ENCODE data around the gene TSPAN4.
A peak's percentile ranks its signal among the peaks of the same experiment; 100 is the strongest.

TSPAN4 gene, protein sequence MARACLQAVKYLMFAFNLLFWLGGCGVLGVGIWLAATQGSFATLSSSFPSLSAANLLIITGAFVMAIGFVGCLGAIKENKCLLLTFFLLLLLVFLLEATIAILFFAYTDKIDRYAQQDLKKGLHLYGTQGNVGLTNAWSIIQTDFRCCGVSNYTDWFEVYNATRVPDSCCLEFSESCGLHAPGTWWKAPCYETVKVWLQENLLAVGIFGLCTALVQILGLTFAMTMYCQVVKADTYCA

DNA sequence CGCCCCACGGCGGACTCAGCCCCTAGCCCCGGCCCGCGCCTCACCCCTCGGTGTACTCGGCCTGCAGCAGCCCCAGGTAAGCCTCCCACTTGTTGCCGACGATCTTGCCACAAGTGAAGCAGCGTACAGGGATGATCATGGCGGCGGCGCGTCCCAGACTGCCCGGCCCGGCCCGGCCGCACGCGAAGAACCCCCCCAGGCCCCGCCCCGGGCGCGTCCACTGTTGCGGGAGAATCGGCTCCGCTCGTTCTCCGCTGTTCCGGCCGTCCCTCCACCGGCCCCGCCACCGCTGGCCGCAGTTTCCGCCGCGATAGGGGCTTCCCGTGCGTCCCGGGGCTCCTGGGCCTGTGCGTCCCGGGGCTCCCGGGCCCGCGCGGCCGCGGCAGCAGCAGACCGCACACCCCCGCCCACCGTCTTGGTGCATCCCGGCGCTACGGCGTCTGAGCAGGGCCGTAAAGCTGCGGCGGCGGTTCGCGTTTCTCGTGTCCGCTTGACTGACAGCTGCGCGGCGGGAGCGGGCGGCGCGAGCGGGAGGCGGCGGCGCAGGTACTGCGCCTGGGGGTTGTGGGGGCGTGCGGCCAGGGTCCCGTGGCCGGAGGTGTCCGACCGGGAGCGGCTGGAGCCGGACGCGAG lies at the start of gene TSPAN4, which contains the start of gene POLR2L:
TSPAN4 (plus strand) TSS at position 483 of the 633 bp plus-strand sequence. CDS start 7,453 bp downstream, outside the sequence.
POLR2L (minus strand) TSS at position 160 of the 633 bp plus-strand sequence; CDS start at position 139, 21 bp downstream.
- TF ChIP-seq EZH2phosphoT487 (IDR thresholded peaks at IDR 0.05; ENCODE audit: low read depth): no peak
- TF ChIP-seq, protein P1, sequence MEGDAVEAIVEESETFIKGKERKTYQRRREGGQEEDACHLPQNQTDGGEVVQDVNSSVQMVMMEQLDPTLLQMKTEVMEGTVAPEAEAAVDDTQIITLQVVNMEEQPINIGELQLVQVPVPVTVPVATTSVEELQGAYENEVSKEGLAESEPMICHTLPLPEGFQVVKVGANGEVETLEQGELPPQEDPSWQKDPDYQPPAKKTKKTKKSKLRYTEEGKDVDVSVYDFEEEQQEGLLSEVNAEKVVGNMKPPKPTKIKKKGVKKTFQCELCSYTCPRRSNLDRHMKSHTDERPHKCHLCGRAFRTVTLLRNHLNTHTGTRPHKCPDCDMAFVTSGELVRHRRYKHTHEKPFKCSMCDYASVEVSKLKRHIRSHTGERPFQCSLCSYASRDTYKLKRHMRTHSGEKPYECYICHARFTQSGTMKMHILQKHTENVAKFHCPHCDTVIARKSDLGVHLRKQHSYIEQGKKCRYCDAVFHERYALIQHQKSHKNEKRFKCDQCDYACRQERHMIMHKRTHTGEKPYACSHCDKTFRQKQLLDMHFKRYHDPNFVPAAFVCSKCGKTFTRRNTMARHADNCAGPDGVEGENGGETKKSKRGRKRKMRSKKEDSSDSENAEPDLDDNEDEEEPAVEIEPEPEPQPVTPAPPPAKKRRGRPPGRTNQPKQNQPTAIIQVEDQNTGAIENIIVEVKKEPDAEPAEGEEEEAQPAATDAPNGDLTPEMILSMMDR (IDR thresholded peaks at IDR 0.05; ENCODE audit: low read depth, low read length): no peak
- H3K4me3 ChIP-seq (ENCODE audit: low read length): peak within 1 kb of the TSS; percentile 96
- H3K79me2 ChIP-seq (ENCODE audit: low read length): peaks cover 25% of the 10 kb centered on the region
- peak within 1 kb of the TSS; percentile 85 for H3K9ac ChIP-seq (ENCODE audit: low read length)
- peak within 1 kb of the TSS; percentile 54 for H3K27ac ChIP-seq (ENCODE audit: low read length)
- H3K27me3 ChIP-seq (ENCODE audit: low read depth, low read length): no peaks in the 10 kb centered on the region; the same call in 1 of the 2 replicates
- peaks cover 7% of the 10 kb centered on the region for H3K36me3 ChIP-seq (replicated peaks; ENCODE audit: low read depth, low read length)
- H3K4me2 ChIP-seq (ENCODE audit: low read length): peak within 1 kb of the TSS; percentile 83
- H2AFZ ChIP-seq (ENCODE audit: low read depth, low read length): peak within 1 kb of the TSS; percentile 69; the same call in 1 of the 2 replicates
- no peaks in the 10 kb centered on the region for H3K9me3 ChIP-seq (ENCODE audit: insufficient read depth, low read length)
- peaks cover 12% of the 10 kb centered on the region for H4K20me1 ChIP-seq (ENCODE audit: insufficient read depth, low read length)
- peaks cover 26% of the 10 kb centered on the region for H3K4me1 ChIP-seq (ENCODE audit: low read length)

DNA sequence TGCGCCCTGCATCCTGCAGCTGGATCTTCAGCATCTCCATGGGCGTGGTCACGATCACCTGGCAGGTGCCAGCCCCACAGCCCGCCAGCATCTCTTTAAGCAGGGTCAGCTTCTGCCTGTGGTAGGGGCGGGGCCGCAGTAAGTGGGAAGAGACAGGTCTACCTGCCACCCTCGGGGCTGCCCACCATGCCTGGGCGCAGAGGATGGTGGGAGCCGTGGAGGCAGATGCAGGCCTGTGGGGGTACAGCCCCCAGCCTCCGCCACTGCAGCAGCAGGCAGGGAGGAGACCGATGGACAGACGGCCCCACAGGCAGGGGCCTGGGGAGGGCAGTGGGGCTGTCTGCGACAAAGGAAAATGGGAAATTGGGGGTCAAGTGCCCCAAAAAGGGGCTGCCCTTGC lies 49.8 kb upstream of the TSPAN4 start:
- Histone ChIP-seq H4K20me1 (ENCODE audit: insufficient read depth, low read length) (peaks cover 11% of the 10 kb centered on the region; the same call in 1 of the 2 replicates), H3K9me3 (ENCODE audit: insufficient read depth, low read length) (no peaks in the 10 kb centered on the region), H3K79me2 (ENCODE audit: low read length) (peaks cover 34% of the 10 kb centered on the region), H3K27me3 (ENCODE audit: low read depth, low read length) (no peaks in the 10 kb centered on the region), H3K4me2 (ENCODE audit: low read length) (no peak overlapping the region), H3K27ac (ENCODE audit: low read length) (no peak overlapping the region), H3K4me1 (ENCODE audit: low read length) (peaks cover 17% of the 10 kb centered on the region), H2AFZ (ENCODE audit: low read depth, low read length) (no peak overlapping the region), H3K9ac (ENCODE audit: low read length) (no peak overlapping the region), H3K36me3 (replicated peaks; ENCODE audit: low read depth, low read length) (peaks cover 3% of the 10 kb centered on the region), H3K4me3 (ENCODE audit: low read length) (no peak overlapping the region)
- TF ChIP-seq, protein P1 (IDR thresholded peaks at IDR 0.05; ENCODE audit: low read depth, low read length): no peak
- TF ChIP-seq EZH2phosphoT487 (IDR thresholded peaks at IDR 0.05; ENCODE audit: low read depth): no peak

DNA sequence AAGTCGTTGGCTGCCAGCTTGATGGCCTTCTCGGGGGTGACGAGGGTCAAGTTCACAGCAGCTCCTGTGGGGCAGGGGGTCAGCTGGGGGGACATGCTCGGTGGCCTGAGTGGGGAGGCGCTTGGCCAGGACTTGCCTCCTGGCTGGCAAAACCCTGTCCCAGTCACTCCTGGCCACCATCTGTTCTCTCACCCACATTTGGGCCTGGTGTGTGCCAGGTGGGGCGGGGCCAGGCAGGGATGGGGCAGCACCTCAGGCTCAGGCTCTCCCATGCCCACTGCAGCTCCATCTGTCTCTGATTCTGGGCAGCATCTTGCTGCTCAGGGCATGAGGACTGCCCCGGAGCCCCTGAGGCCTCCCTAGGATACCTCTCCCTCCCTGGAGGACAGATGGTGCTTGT lies 49.1 kb upstream of the TSPAN4 start:
- Histone ChIP-seq H3K36me3 (replicated peaks; ENCODE audit: low read depth, low read length) (peaks cover 3% of the 10 kb centered on the region), H3K27ac (ENCODE audit: low read length) (no peak overlapping the region), H3K79me2 (ENCODE audit: low read length) (peaks cover 34% of the 10 kb centered on the region)

More for the DNA sequence above, 49.1 kb upstream of the TSPAN4 start:
- Histone ChIP-seq H3K9me3 (ENCODE audit: insufficient read depth, low read length) (no peaks in the 10 kb centered on the region), H3K27me3 (ENCODE audit: low read depth, low read length) (no peaks in the 10 kb centered on the region), H3K4me2 (ENCODE audit: low read length) (no peak overlapping the region), H2AFZ (ENCODE audit: low read depth, low read length) (no peak overlapping the region), H4K20me1 (ENCODE audit: insufficient read depth, low read length) (peaks cover 11% of the 10 kb centered on the region; the same call in 1 of the 2 replicates), H3K9ac (ENCODE audit: low read length) (no peak overlapping the region), H3K4me3 (ENCODE audit: low read length) (no peak overlapping the region), H3K4me1 (ENCODE audit: low read length) (peaks cover 14% of the 10 kb centered on the region)
- TF ChIP-seq, protein P1 (IDR thresholded peaks at IDR 0.05; ENCODE audit: low read depth, low read length): no peak
- TF ChIP-seq EZH2phosphoT487 (IDR thresholded peaks at IDR 0.05; ENCODE audit: low read depth): no peak
